HG03095 (cell line): ENCODE data around the gene OXNAD1.
A peak's percentile ranks its signal among the peaks of the same experiment; 100 is the strongest.

Experiments
- ATAC-seq: cut with Tn5 transposase; IDR thresholded peaks from one replicate; pipeline ENCODE4 v1.9.1; 2021; ENCODE audit warnings: moderate library complexity; ENCODE audit not compliant: unreplicated experiment

OXNAD1 gene, protein sequence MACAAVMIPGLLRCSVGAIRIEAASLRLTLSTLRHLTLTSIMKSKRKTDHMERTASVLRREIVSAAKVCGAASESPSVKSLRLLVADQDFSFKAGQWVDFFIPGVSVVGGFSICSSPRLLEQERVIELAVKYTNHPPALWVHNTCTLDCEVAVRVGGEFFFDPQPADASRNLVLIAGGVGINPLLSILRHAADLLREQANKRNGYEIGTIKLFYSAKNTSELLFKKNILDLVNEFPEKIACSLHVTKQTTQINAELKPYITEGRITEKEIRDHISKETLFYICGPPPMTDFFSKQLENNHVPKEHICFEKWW

DNA sequence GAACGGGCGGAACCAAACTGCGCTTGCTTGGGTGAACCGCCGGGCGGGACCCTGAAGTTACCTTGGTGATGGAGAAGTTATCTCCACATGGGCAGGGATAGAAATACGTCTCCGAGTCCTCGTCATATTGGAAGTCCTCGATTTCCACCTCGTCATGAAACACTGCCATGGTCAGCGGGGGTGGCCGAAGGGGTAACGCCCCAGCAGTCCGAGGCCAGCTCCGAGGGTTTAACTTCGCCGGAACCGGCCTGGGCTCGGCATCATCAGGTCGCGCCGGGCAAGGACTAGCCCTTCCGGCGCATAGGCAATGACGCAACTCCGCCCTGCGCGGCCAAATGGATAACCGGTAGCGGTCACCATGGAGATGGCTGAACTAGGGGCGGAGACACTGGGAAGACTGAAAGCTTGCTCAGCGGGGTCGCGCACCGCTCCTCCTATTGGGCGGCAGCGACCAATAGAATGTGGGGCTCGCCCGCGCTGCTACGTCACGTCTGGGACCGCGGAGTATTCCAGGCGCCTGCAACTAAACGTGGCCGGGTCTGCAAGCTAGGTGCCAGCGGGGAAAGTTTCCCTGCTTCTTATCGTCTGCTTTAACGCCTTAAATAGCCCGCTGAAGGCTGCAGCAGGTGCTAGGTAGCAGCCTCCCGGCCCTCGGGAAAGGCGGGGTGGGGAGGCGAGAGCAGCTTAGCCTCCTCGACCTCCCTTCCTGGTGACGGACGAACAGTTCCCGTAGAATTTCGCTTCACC lies at the start of gene OXNAD1, which contains the start of gene DPH3:
OXNAD1 (plus strand) TSS at position 505 of the 747 bp plus-strand sequence. CDS start 5,741 bp downstream, outside the sequence.
DPH3 (minus strand) TSS at position 236 of the 747 bp plus-strand sequence; CDS start at position 169, 67 bp downstream.
- ATAC-seq, result peak; percentile 99

DNA sequence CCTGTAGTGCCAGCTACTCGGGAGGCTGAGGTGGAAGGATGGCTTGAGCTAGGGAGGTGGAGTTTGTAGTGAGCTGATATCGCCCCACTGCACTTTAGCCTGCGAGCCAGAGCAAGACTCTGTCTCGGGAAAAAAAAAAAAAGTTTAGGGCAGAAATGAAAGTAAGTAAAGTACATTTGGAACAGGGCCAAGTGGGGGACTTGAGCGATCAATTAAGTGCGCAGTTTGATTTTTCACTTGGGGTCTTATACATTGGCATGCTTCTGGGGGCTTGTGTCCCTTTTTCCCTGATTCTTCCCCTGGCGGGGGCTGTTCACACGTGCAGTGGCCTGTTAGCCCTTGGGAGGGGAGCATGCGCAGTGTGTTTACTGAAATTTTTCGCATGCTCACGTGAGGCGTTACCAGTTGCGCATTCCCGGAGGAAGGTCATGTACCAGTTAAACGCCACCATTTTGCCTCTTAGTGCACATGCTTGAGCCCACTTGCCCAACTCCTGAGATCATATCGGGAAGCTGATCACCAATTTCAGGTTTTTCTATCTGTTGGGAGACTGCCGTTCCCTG lies 48.6 kb upstream of the OXNAD1 start:
- ATAC-seq, result no peak

DNA sequence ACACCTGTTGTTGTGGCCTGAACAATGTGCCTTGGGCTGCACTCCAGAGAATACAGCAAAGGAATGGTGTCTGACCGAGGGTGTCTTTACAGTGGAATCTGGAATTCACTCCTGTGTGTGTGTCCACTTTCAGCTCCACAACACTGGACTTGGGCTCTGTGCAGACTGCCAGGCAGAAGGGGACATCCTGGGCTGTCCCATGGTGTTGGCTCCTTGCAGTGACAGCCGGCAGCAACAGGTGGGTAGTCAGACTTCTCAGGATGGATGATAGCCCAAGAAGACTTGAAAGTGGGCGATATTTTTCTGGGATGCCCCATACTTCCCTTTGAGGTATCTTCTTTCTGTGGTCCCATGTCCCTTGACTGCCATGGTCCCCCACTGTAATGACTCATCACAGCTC lies 45.2 kb upstream of the OXNAD1 start:
- ATAC-seq, result no peak

DNA sequence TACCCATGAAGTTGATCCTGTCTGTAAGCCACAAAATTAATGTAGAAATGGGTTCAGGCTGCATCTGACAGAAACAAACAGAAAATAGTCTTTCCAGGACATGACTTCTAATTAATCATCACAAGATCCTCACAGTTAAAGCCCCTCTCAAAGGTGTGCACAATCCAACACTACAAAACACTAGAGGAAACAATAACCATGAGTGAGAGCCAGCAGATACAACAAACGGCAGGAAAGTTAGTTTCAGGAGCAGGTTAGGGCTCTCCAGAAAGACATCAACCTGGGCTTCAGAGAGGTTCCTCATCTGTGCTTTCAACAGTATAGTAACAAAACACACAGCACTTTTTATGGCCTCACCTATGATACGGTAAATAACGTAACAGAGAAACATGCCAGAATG lies 43.0 kb upstream of the OXNAD1 start:
- no peak for ATAC-seq

DNA sequence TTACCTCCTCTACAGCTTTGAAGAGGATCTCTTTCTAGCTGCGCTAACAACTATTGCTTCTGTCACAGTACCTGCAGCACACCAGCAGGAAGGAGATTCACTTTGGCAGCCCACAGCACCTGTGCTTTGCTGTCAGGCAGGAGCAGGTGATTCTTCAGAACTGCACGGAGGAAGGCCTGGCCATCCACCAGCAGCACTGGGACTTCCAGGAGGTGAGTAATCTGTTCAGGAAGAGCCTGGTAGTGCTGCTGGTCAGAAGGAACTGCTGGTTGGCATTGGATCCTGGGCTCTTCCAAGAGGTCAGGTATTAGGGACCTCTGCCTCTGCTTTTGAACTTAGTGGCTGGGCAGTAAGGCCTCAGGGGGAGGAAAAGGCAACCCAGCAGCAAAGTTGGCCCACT lies 42.5 kb upstream of the OXNAD1 start:
- ATAC-seq, result no peak

DNA sequence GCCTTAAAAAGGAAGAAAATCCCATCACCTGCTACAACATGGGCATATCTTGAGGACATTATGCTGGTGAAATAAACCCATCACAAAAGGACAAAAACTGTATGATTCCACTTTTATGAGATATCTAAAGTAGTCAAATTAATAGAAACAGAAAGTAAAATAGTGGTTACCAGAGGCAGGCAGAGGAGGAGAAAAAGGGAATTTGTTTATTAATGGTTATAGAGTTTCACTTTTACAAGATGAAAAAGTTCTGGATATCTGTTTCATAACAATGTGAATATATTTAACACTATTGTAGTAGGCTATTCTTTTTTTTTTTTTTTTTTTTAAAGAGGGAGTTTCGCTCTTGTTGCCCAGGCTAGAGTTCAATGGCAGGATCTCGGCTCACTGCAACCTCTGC lies 40.7 kb upstream of the OXNAD1 start:
- ATAC-seq, result no peak

DNA sequence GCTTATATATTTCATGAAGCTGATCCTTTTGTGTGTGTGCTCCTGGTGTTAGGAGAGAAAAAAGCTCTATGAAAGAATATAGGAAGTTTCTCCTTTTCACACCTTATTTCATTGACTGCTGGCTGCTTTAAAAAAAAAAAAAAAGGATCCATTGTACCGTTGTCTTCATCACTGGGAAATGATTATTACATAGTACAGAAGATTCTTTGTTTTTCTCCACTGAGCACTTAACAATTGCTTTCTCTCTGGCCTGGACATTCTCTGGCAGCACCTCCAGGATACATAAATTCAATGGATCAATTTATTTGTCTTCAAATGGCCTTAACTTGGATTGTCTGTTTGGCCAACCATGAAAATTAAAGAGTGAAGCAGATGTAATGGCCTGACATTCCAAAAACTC lies 37.4 kb upstream of the OXNAD1 start:
- ATAC-seq, result no peak

DNA sequence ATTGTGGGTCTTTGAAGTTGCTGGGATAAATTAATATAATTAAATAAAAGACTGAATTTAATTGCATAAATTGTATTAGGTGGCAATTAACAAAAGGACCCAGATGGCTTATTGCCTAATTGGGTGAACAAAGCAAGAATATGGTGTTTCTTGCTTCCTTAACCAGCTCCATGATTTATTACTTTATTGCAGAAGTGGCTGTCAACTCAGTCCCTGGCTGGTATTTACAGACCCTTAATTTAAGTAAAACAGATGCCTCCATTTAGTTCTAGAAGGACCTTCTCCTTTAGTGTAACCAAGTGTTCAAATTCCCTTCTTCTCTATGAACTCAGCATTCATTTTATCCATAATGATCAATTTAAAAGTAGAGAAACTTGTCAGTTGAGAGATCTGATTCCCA lies 35.3 kb upstream of the OXNAD1 start:
- no peak for ATAC-seq

DNA sequence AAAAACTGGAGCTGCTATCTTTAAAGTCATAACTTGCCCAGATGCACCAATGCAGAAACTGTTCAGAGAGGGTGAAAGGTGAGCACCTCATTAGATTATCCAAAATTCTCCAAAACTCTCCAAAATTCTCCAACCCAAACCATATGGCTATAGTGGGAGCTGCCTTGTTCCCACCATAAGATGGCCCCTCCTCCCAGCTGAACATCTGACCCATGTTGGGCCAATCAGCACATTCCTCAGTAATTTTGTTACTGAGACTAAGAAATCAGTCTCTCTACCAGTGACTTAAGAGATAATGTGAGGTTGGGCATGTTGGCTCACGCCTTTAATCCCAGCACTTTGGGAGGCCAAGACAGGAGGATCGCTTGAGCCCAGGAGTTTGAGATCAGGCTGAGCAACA lies 33.0 kb upstream of the OXNAD1 start:
- ATAC-seq, result no peak

DNA sequence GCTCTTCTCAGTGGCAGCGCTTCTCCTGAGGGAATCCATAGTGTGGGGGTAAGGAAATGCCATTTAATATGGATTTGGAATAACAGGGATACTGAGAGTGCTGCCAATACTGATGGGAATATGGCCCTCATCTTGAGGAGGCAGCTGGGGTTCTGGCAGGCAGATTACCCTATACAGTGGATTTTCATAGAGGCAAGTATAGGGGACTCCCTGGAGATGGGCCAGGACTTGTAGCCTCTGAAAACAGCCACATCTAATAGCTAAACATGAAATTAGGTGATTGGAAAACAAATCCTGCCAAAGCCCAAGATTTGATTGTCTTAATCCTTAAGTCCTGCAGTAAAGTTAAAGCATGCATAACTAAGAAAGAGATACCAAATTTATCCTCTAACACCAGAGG lies 31.2 kb upstream of the OXNAD1 start:
- ATAC-seq, result no peak

DNA sequence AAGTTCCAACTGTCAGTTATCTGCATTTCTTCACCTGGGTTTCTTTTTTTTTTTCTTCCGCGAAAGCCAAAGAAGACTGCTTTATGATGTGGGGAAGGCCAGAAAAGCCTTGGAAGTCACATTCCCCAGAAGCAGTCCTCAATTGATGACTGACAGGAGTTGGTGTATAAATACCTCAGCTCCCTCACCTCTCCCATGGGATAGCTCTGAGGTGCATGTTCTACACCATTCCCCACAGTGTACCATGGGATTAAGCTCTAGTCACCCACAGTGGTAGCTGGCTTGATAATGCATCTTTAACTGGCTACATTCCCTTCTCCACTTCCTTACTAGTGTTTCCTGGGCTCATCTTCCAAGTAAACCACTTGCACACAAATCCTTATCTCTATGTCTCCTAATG lies 30.7 kb upstream of the OXNAD1 start:
- ATAC-seq, result no peak

DNA sequence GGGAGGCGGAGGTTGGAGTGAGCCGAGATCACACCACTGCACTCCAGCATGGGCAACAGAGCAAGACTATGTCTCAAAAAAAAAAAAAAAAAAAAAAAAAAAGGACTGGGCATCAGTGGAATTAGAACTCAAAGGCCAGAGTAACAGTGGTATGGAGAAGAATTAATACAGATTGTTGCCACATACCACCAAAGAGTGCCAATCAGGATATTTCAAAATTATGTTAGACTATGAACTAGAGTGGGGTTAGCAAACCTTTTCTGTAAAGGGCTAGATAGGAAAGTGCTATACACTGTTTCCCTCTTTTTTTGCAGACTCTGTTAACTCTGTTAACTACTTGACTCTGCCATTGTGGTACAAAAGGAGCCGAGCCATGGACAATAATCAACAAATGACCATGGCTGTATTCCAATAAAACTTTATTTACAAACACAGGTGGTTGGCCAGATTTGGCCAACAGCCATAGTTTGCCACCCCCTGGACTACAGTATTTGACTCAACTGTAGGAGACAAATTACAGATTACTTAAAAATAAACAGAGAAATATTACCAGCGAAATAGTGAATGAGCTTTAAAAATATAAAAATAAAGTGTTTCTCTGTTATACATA lies 28.9 kb upstream of the OXNAD1 start:
- ATAC-seq, result no peak

DNA sequence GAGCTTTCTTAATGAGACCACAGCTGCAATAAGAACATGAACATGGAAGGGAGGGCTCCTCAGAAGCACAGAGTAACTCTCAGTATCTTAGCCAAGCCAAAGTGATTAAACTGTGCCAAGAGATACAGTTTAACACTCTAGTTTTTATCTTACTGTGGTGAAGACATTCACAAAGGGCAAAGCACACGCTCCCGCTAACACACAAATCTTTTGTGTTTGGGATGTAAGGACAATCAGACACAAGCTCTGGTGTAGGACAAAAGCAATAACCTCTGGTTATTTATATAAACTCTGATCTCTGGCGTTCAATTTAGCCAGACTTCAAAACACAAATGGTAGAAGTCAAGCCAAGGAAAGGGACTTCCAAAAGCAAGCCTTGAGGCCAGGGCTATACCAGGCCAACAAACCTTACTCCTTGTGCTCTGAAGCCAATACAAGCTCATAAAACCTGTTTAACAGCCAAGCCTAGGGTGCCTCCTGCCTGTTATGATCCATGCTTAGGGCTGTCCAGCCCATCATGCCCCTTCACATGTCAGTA lies 28.1 kb upstream of the OXNAD1 start:
- ATAC-seq, result no peak

DNA sequence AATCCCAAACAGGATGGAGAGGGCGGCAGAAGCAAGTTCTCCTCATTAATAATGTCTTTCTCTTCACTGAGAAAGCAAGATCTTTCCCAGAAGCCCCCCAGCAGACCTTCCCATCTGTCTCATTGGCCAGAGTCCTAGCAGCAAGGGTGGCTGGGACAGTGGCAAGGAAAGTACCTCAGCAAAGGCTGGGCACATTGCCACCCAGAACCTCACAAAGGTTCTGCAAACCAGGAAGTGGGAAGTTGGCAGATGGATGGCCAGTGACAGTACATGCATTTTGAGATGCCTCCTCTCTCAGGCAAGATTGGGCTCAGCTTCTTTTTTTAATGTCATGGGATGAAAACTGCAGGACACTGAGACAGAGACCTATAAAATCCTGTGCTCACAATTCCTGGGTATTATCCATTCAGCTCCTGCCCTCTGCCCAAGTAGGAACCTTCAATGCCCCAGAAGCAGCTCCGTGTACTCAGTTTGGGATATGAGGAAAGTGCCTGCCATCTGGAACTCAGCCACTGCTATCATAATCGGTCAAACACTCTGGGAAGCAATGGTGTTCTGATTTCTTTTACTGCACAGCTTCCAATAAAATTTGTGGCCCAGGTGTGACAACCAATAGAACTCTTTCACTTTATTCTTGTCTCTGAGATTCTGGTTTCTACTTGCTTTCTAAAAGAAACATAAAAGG lies 25.8 kb upstream of the OXNAD1 start:
- ATAC-seq, result no peak

DNA sequence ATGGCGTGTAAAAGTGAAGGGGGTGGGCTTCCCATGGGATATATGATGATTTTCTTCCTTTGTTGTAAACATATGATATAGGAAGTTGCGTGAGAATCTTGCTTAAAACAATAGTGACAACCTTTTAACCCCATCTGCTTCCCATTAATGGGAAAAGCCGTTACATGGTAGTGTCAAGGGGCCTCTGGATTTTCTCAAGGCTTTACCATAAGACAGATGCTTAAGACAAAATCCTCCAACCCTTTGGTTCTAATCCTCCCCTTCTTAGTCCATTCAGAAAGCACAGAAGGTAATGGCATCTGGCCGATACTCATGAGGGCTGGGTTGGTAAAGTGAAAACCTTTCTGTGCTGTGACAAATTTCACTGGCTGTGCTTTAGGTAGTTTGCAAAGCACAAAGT lies 25.2 kb upstream of the OXNAD1 start:
- no peak for ATAC-seq

DNA sequence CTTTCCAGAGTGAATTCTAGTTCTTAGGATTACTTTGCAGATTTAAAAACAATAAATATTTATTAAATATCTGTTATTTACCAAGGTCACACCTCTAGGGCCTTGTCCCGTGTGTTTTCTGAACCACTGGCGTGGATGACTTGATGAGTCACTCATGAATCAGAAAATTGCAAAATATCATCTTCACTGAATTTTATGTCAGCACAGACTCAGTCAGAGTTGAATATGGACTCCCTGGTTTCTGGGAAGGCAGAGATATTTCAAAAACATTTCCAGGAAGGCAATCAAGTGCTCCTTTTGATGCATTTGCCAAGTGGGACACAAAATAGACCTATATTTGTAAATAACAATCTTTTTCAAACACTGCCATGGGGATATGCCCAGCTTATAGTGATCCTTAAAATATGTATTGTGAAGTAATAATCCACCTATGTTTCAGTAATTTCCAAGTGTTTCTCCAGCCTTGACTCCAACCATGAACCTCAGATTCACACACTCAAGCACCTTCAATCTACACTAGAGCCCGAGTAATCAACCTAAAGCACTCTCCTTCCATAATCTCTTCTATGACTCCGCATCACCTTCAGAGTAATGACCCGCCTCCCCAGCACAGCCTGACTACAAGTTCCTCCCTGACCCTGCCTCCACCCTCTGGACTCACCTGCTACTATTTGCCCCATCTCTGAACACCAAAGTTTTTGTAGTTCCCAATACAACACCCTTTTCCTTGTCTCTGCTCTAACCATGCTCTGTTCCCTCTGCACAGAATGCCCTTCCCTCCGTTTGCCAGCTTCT lies 24.6 kb upstream of the OXNAD1 start:
- ATAC-seq, result no peak

DNA sequence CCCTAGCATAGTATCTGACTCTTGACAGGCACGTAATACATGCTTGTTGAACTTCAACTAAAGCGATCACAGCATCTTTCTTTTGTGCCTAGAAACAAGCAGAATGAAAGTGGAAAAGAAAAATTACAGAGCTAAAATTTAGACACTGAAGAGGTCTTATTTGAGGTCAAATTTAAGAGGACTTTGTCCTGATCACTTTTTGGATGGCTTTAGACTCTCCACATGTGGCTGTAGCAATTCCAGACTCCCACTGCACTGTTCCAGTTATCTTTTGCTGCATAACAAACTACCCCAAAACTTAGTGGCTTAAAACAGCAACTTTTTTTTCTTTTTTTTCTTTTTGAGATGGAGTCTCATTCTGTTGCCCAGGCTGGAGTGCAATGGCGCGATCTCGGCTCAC lies 23.8 kb upstream of the OXNAD1 start:
- ATAC-seq, result no peak

DNA sequence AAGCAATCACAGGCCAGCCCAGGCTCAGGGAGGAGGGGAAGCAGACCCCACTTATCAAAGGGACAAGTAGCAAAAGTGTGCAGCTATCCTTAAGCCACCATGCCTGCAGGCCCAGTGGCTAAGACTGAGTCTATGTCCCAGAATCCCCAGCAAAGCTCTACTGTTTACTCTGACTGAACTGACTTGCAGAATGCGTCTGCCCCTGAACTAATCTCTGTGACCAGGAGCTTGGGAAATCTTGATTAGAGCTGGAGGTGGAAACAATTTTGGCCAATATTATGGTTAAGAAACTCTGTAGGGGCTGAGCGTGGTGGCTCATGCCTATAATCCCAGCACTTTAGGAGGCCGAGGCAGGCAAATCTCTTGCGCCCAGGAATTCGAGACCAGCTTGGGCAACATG lies 22.8 kb upstream of the OXNAD1 start:
- no peak for ATAC-seq

DNA sequence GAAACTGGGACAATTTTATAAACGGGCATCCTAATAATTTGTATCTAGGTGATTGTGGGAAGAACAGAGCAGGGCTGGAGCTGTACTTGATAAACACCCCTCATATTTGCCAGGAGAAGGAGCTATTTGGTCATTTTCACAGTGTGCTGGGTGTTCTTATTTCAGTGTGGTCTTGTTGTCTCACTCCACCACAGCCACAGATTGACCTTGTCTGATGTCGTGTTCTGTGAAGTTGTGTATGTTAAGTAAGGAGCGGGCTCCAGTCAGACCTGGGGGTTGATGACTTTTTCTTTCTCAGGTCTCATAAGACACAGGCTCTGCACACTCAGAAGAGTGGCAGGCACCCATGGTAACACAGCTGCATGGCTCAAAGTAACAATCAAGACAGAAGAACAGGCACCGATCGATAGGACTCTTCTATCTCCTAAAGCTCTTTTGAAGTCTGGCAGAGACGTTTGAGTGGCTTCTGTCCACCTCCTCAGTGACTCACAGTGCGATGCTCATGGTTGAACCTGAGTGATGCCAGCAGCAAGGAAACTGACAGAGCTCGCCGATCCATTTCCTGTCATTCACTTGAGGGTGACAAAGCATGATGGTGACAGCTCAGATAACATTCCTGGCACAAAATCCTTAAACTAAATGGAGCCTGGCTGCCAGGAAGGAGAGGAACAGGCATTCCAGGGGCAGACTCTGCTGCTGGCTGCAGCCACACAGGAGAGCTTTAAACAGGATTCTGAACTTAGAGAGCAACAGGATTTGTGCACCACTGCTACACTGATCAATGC lies 21.1 kb upstream of the OXNAD1 start:
- ATAC-seq, result no peak
